Endothelial cell of umbilical vein (primary cell): Measurements from ENCODE around the gene TBX4. TPM values are rescaled to one million over a fixed set of nuclear protein-coding genes. Genes with fewer than 3 reads are reported as not detected.

ENCODE experiments used
- BruUV-seq: library from RNA; stranded (reverse); fragments of 400-500 nt; replicated peaks from 2 replicates; lab custom pipeline; 2021; lab: Mats Ljungman, UMichigan
- CTCF ChIA-PET: fragments of 300-600, 350-600 bp; sonication (Branson Sonifier 250); formaldehyde crosslinking; loops from one replicate; lab custom pipeline; 2021; ENCODE audit warnings: antibody characterized with exemption, inconsistent platforms; lab: Charles Lee
- POLR2A ChIA-PET: fragments of 300-600, 350-600 bp; sonication (Branson Sonifier 250); formaldehyde crosslinking; loops from one replicate; lab custom pipeline; 2021; ENCODE audit warnings: antibody characterized with exemption, inconsistent platforms; lab: Charles Lee
- DNase-seq: peaks from one replicate; pipeline ENCODE4 v3.0.0-alpha.2; 2011; ENCODE audit warnings: low read depth, low spot score
- FAIRE-seq: peaks from 2 replicates; lab custom pipeline; 2011; peaks lifted over from hg19 to GRCh38; lab: Jason Lieb, UNC
- H2AFZ ChIP-seq: 2 replicates; pipeline ENCODE4 v1.6.0; 2012; ENCODE audit warnings: low read depth, low read length, control low read depth, inconsistent platforms
- H3K27ac ChIP-seq: 2 replicates; pipeline ENCODE4 v1.5.1; 2011; ENCODE audit warnings: low read depth, mild to moderate bottlenecking, control low read depth, low read length, moderate library complexity; ENCODE audit not compliant: insufficient read depth
- H3K27me3 ChIP-seq, 2 experiments: 2 replicates each; pipeline versions ENCODE4 v1.6.0 to v1.6.1; 2011; ENCODE audit warnings: low read length in 2 of 2, mixed read lengths in 1 of 2; ENCODE audit not compliant: control insufficient read depth in 2 of 2, insufficient read depth in 2 of 2
- H3K36me3 ChIP-seq, 2 experiments: 2 replicates in 1 of 2; 3 replicates in 1 of 2; pipeline ENCODE4 v1.5.1; 2011; ENCODE audit warnings: low read length in 2 of 2, mild to moderate bottlenecking in 1 of 2, moderate library complexity in 1 of 2; ENCODE audit not compliant: control insufficient read depth in 2 of 2, insufficient read depth in 2 of 2; ENCODE audit errors: extremely low read depth in 1 of 2
- H3K4me1 ChIP-seq: 3 replicates; pipeline ENCODE4 v1.5.1; 2011; ENCODE audit warnings: mild to moderate bottlenecking, low read length; ENCODE audit not compliant: control insufficient read depth, insufficient read depth; ENCODE audit errors: extremely low read depth
- H3K4me2 ChIP-seq: 2 replicates; pipeline ENCODE4 v1.6.1; 2011; ENCODE audit warnings: low read length, control low read depth, mixed read lengths; ENCODE audit not compliant: insufficient read depth
- H3K4me3 ChIP-seq, 3 experiments: fragments of 200-600 bp in 1 of 3; sonication (generic), shearing (Covaris generic) in 1 of 3; replicated peaks in 1 of 3; 2 replicates each; pipeline ENCODE4 v1.5.1; 2011 to 2016; ENCODE audit warnings: control low read depth in 3 of 3, low read length in 3 of 3, mild to moderate bottlenecking in 2 of 3, inconsistent platforms in 1 of 3, low read depth in 1 of 3, moderate library complexity in 1 of 3; ENCODE audit not compliant: insufficient read depth in 1 of 3
- H3K79me2 ChIP-seq: 2 replicates; pipeline ENCODE4 v1.6.0; 2012; ENCODE audit warnings: low read length, inconsistent platforms; ENCODE audit not compliant: control insufficient read depth, insufficient read depth
- H3K9ac ChIP-seq: replicated peaks from 2 replicates; pipeline ENCODE3; 2011; ENCODE audit warnings: low read length, control low read depth; ENCODE audit not compliant: insufficient read depth; ENCODE audit errors: extremely low read depth
- H3K9me1 ChIP-seq: replicated peaks from 3 replicates; pipeline ENCODE4 v1.6.0; 2011; ENCODE audit warnings: mild to moderate bottlenecking, low read length; ENCODE audit not compliant: control insufficient read depth, insufficient read depth; ENCODE audit errors: extremely low read depth
- H3K9me3 ChIP-seq: replicated peaks from 2 replicates; pipeline ENCODE4 v1.5.1; 2012; ENCODE audit warnings: low read length, inconsistent platforms; ENCODE audit not compliant: control insufficient read depth, insufficient read depth
- H4K20me1 ChIP-seq: replicated peaks from 2 replicates; pipeline ENCODE3; 2011; ENCODE audit warnings: mild to moderate bottlenecking, low read length; ENCODE audit not compliant: control insufficient read depth, insufficient read depth; ENCODE audit errors: extremely low read depth
- EZH2 ChIP-seq: IDR thresholded peaks from 2 replicates; pipeline ENCODE4 v1.6.1; 2012; ENCODE audit warnings: borderline replicate concordance, low read depth, mild to moderate bottlenecking, moderate library complexity, low read length, inconsistent platforms; ENCODE audit not compliant: severe bottlenecking
- FOS ChIP-seq: IDR thresholded peaks from 2 replicates; pipeline ENCODE4 v1.6.1; 2011; ENCODE audit warnings: mild to moderate bottlenecking, low read length, moderate library complexity, borderline replicate concordance; ENCODE audit not compliant: insufficient read depth
- GATA2 ChIP-seq: IDR thresholded peaks from 2 replicates; pipeline ENCODE4 v1.7.0; 2011; ENCODE audit warnings: low read depth, mild to moderate bottlenecking, moderate library complexity, mixed read lengths, low read length; ENCODE audit not compliant: insufficient read length, insufficient read depth
- JUN ChIP-seq: IDR thresholded peaks from 2 replicates; pipeline ENCODE4 v1.6.1; 2011; ENCODE audit warnings: borderline replicate concordance, low read depth; ENCODE audit not compliant: insufficient read length, insufficient read depth
- MAX ChIP-seq: IDR thresholded peaks from 2 replicates; pipeline ENCODE4 v1.6.1; 2011; ENCODE audit not compliant: insufficient read depth, insufficient read length
- MYC ChIP-seq: IDR thresholded peaks from one replicate; pipeline ENCODE4 v1.6.1; 2011; ENCODE audit warnings: mild to moderate bottlenecking, low read depth, low read length
- POLR2A ChIP-seq: IDR thresholded peaks from 2 replicates; pipeline ENCODE4 v1.6.1; 2012; ENCODE audit warnings: low read depth, mild to moderate bottlenecking, control low read depth, low read length
- POLR2AphosphoS5 ChIP-seq: IDR thresholded peaks from 2 replicates; pipeline ENCODE4 v1.6.1; 2012; ENCODE audit warnings: low read depth, mild to moderate bottlenecking, control low read depth, low read length, moderate library complexity; ENCODE audit not compliant: insufficient read depth
- dilution Hi-C: fragments of 300-500 bp; cut with MboI; formaldehyde crosslinking; loops from one replicate; pipeline ENCODE4 v1.15.0; 2019; ENCODE audit warnings: low sequenced_read_pairs; ENCODE audit not compliant: extremely low pct_ligation_motif_present
- intact Hi-C: fragments of 100-400 bp; cut with micrococcal nuclease; formaldehyde crosslinking; loops from one replicate; pipeline ENCODE4 v1.10.0; 2022
- polyA plus RNA-seq, 4 experiments: library from polyadenylated mRNA; depleted of rRNA in 3 of 4; stranded (reverse) in 3 of 4; unstranded in 1 of 4; fragments of >200 nt; gene quantifications; 2 replicates each; pipeline versions ENCODE4 v1.2.1 to v1.2.3, GENCODE V29; 2011 to 2012; ENCODE audit warnings: missing spikeins in 1 of 4
- total RNA-seq: library from RNA; stranded (reverse); gene quantifications from 2 replicates; pipeline ENCODE4 v1.2.3, GENCODE V29; 2021
- TF ChIP-seq, protein P1 (sequence below), 2 donors: IDR thresholded peaks; 1 replicate in 1 of 2; 2 replicates in 1 of 2; pipeline ENCODE4 v1.5.1; 2011; ENCODE audit warnings: low read length in 2 of 2, mild to moderate bottlenecking in 2 of 2, moderate library complexity in 2 of 2, control low read depth in 1 of 2, inconsistent platforms in 1 of 2, low read depth in 1 of 2; ENCODE audit not compliant: insufficient read depth in 1 of 2; ENCODE audit errors: extremely low read depth in 1 of 2

Gene TBX4
- total and polyA plus RNA-seq, 2 donors (not counting 3 experiments of a cell fraction or from before 2014, with no cell fraction given): not detected

DNA sequence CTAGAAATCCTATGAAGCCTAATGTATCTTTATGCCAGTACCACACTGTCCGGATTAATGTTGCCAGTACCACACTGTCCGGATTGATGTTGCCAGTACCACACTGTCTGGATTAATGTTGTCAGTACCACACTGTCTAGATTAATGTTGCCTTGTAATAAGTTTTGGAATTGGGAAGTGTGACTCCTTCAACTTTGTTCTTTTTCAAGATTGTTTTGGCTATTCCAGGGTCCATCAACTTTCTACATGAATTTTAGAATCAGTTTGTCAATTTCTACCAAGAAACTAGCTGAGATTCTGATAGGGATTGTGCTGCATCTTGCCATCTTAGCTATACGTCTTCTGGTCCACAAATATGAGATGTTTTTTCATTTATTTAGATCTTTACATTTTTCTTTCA lies 68.7 kb downstream of the TBX4 start:
- H3K27me3 ChIP-seq: peaks cover 2 to 6% of the 10 kb centered on the region in 2 experiments
- POLR2A ChIA-PET: interaction anchor here (0.7 kb wide), 1 partner anchor 59 kb away, joined by 8 read pairs; no protein-coding TSS in a partner anchor
- TF ChIP-seq MYC (no peak), GATA2 (no peak), EZH2 (no peak), MAX (no peak), FOS (no peak), POLR2AphosphoS5 (no peak), POLR2A (no peak), JUN (no peak)
- TF ChIP-seq, protein P1, sequence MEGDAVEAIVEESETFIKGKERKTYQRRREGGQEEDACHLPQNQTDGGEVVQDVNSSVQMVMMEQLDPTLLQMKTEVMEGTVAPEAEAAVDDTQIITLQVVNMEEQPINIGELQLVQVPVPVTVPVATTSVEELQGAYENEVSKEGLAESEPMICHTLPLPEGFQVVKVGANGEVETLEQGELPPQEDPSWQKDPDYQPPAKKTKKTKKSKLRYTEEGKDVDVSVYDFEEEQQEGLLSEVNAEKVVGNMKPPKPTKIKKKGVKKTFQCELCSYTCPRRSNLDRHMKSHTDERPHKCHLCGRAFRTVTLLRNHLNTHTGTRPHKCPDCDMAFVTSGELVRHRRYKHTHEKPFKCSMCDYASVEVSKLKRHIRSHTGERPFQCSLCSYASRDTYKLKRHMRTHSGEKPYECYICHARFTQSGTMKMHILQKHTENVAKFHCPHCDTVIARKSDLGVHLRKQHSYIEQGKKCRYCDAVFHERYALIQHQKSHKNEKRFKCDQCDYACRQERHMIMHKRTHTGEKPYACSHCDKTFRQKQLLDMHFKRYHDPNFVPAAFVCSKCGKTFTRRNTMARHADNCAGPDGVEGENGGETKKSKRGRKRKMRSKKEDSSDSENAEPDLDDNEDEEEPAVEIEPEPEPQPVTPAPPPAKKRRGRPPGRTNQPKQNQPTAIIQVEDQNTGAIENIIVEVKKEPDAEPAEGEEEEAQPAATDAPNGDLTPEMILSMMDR (IDR thresholded peaks at IDR 0.05; ENCODE audit: extremely low read depth in 1 of 2, insufficient read depth in 1 of 2, low read depth in 1 of 2, low read length in 2 of 2): no peak

More for the DNA sequence above, 68.7 kb downstream of the TBX4 start:
- no peaks in the 10 kb centered on the region for H3K79me2 ChIP-seq
- dilution Hi-C loops: no loop called here
- no peaks in the 10 kb centered on the region for H3K4me1 ChIP-seq
- H3K9me3 ChIP-seq: no peaks in the 10 kb centered on the region
- no peak overlapping the region for H3K4me2 ChIP-seq
- intact Hi-C loops: no loop called here
- FAIRE-seq: no peak
- H4K20me1 ChIP-seq: no peaks in the 10 kb centered on the region
- H3K27ac ChIP-seq: no peak overlapping the region
- CTCF ChIA-PET: interaction anchor here (0.7 kb wide), 1 partner anchor 109 kb away, joined by 3 read pairs; no protein-coding TSS in a partner anchor
- no peak overlapping the region for H3K9ac ChIP-seq
- no TSS peak for BruUV-seq
- H3K9me1 ChIP-seq: peaks cover 2% of the 10 kb centered on the region
- H2AFZ ChIP-seq: no peak overlapping the region
- no peaks in the 10 kb centered on the region for H3K36me3 ChIP-seq
- H3K4me3 ChIP-seq: no peak overlapping the region
- no peak for DNase-seq
